B cell (primary cell): ENCODE results near the gene METRNL. TPM values are rescaled to one million over a fixed set of nuclear protein-coding genes. Genes with fewer than 3 reads are reported as not detected.

ENCODE experiments used
- ATAC-seq: fragments of 200-7000 bp; cut with Tn5 transposase; one replicate; pipeline ENCODE4 v1.10.0; 2021; ENCODE audit warnings: low read depth, mild to moderate bottlenecking, moderate number of reproducible peaks, moderate library complexity
- CTCF ChIA-PET: fragments of 350-600 bp; sonication (Branson Sonifier 250); formaldehyde crosslinking; loops from one replicate; lab custom pipeline; 2021; ENCODE audit warnings: antibody characterized with exemption, inconsistent platforms; lab: Charles Lee
- POLR2A ChIA-PET: fragments of 350-600 bp; sonication (Branson Sonifier 250); formaldehyde crosslinking; loops from one replicate; lab custom pipeline; 2021; ENCODE audit warnings: antibody characterized with exemption; lab: Charles Lee
- DNase-seq: peaks from one replicate; pipeline ENCODE4 v3.0.0; 2013
- H2AFZ ChIP-seq: 2 replicates; pipeline ENCODE4 v1.6.1; 2012; ENCODE audit warnings: mild to moderate bottlenecking, low read depth, low read length; ENCODE audit not compliant: insufficient read depth, poor library complexity, severe bottlenecking
- H3K27ac ChIP-seq, 2 donors: 1 replicate in 1 of 2; 2 replicates in 1 of 2; pipeline ENCODE4 v1.5.1; 2012 to 2013; ENCODE audit warnings: low read length in 2 of 2, mild to moderate bottlenecking in 2 of 2, moderate library complexity in 1 of 2
- H3K27me3 ChIP-seq, 4 experiments: fragments of 200-600 bp in 1 of 4; sonication (generic) in 1 of 4; replicated peaks in 1 of 4; 1 replicate in 2 of 4; 2 replicates in 2 of 4; pipeline versions ENCODE4 v1.6.1 to v1.7.0; 2013 to 2016; ENCODE audit warnings: low read length in 3 of 4, mild to moderate bottlenecking in 2 of 4, mixed read lengths in 1 of 4, moderate library complexity in 1 of 4; ENCODE audit not compliant: insufficient read depth in 4 of 4, control insufficient read depth in 3 of 4; ENCODE audit errors: control extremely low read depth in 1 of 4
- H3K36me3 ChIP-seq, 2 experiments: replicated peaks in 1 of 2; 1 replicate in 1 of 2; 2 replicates in 1 of 2; pipeline versions ENCODE4 v1.6.1 to v1.7.1; 2013; ENCODE audit warnings: low read length in 1 of 2; ENCODE audit not compliant: insufficient read depth in 2 of 2, control insufficient read depth in 1 of 2; ENCODE audit errors: control extremely low read depth in 1 of 2, extremely low read depth in 1 of 2
- H3K4me1 ChIP-seq, 2 donors: fragments of 200-600 bp in 1 of 2; sonication (generic) in 1 of 2; 1 replicate in 1 of 2; 2 replicates in 1 of 2; pipeline versions ENCODE4 v1.5.1 to v1.6.1; 2013 to 2017; ENCODE audit warnings: low read length in 2 of 2; ENCODE audit not compliant: control insufficient read depth in 2 of 2, insufficient read depth in 2 of 2
- H3K4me2 ChIP-seq: replicated peaks from 2 replicates; pipeline ENCODE3; 2012; ENCODE audit warnings: mild to moderate bottlenecking, low read depth, low read length; ENCODE audit not compliant: poor library complexity, severe bottlenecking
- H3K4me3 ChIP-seq, 5 experiments: fragments of 200-600 bp in 1 of 5; sonication (generic) in 1 of 5; 1 replicate in 3 of 5; 2 replicates in 2 of 5; pipeline versions ENCODE4 v1.5.1 to v1.7.0; 2011 to 2016; ENCODE audit warnings: low read length in 4 of 5, mild to moderate bottlenecking in 4 of 5, low read depth in 2 of 5, control low read depth in 1 of 5, moderate library complexity in 1 of 5; ENCODE audit not compliant: insufficient read depth in 1 of 5; ENCODE audit errors: control extremely low read depth in 1 of 5, extremely low read depth in 1 of 5
- H3K79me2 ChIP-seq: fragments of 200-600 bp; sonication (generic); one replicate; pipeline ENCODE4 v1.6.0; 2016; ENCODE audit warnings: low read length; ENCODE audit not compliant: control insufficient read depth, insufficient read depth
- H3K9ac ChIP-seq: fragments of 200-600 bp; sonication (generic); 2 replicates; pipeline ENCODE4 v1.6.1; 2017; ENCODE audit warnings: mild to moderate bottlenecking, low read length, moderate library complexity
- H3K9me3 ChIP-seq, 3 donors: one replicate each; pipeline versions ENCODE4 v1.6.1 to v1.7.1; 2013; ENCODE audit warnings: low read length in 2 of 3; ENCODE audit not compliant: control insufficient read depth in 2 of 3, insufficient read depth in 1 of 3; ENCODE audit errors: control extremely low read depth in 1 of 3
- H4K20me1 ChIP-seq: 2 replicates; pipeline ENCODE4 v1.6.0; 2012; ENCODE audit warnings: mild to moderate bottlenecking, low read length; ENCODE audit not compliant: insufficient read depth, control insufficient read depth, poor library complexity, severe bottlenecking
- H3K27ac Mint-ChIP-seq: one replicate; pipeline ENCODE4 v1.8.0; 2021; ENCODE audit warnings: mixed read lengths
- H3K27me3 Mint-ChIP-seq: one replicate; pipeline ENCODE4 v1.8.0; 2021; ENCODE audit warnings: mixed read lengths
- H3K4me1 Mint-ChIP-seq: one replicate; pipeline ENCODE4 v1.8.0; 2021; ENCODE audit warnings: mixed read lengths
- H3K4me3 Mint-ChIP-seq: one replicate; pipeline ENCODE4 v1.8.0; 2021; ENCODE audit warnings: mixed read lengths
- H3K9me3 Mint-ChIP-seq: one replicate; pipeline ENCODE4 v1.8.0; 2022; ENCODE audit warnings: mixed read lengths; ENCODE audit not compliant: insufficient read depth
- CTCF ChIP-seq: fragments of 200-600 bp; IDR thresholded peaks from one replicate; pipeline ENCODE4 v1.8.0; 2022; ENCODE audit warnings: antibody characterized with exemption, mild to moderate bottlenecking
- WGBS: methylation state at CpG from one replicate; pipeline ENCODE4 v1.1.5; 2013; ENCODE audit warnings: missing lambda C conversion rate; ENCODE audit not compliant: insufficient coverage; 5-methylcytosine and 5-hydroxymethylcytosine counted together
- intact Hi-C: fragments of 100-400 bp; cut with micrococcal nuclease; formaldehyde crosslinking; loops from one replicate; pipeline ENCODE4 v1.10.0; 2022
- polyA plus RNA-seq: library from polyadenylated mRNA; depleted of rRNA; stranded (reverse); fragments of >200 nt; gene quantifications from 2 replicates; pipeline ENCODE4 v1.2.3, GENCODE V29; 2012
- total RNA-seq, 2 donors: library from RNA; stranded (reverse); fragments of 120-200 nt in 1 of 2; gene quantifications; 1 replicate in 1 of 2; 2 replicates in 1 of 2; pipeline versions ENCODE4 v1.2.3 to v1.2.4, GENCODE V29; 2013 to 2022

The METRNL gene
- total and polyA plus RNA-seq, 2 donors (not counting 1 experiment from before 2014, with no cell fraction given), result 11.8 to 18.4 TPM

GRCh38 chr17:83091257-83092141 lies 12.1 kb downstream of the METRNL start:
- CTCF ChIA-PET, result interaction anchor here (1.0 kb wide), 1 partner anchor 309 kb away, joined by 3 read pairs; no protein-coding TSS in a partner anchor

More at GRCh38 chr17:83091257-83092141, 12.1 kb downstream of the METRNL start:
- TF ChIP-seq CTCF, result no peak
- Histone ChIP-seq H3K9ac (no peak overlapping the region), H2AFZ (no peak overlapping the region), H3K79me2 (peaks cover 3% of the 10 kb centered on the region), H4K20me1 (peaks cover 4% of the 10 kb centered on the region), H3K4me3 (no peak overlapping the region), H3K4me2 (no peak overlapping the region), H3K9me3 (peaks cover 0 to 3% (median 0%) of the 10 kb centered on the region in 3 donors), H3K27ac (no peak overlapping the region), H3K36me3 (no peaks in the 10 kb centered on the region), H3K4me1 (no peaks in the 10 kb centered on the region), H3K27me3 (no peaks in the 10 kb centered on the region)
- no peak overlapping the region for H3K4me3 Mint-ChIP-seq
- WGBS, result 95% methylated on average over 34 of the region's 35 CpGs
- no peak for ATAC-seq
- H3K9me3 Mint-ChIP-seq, result no peaks in the 10 kb centered on the region
- DNase-seq, result no peak
- H3K27ac Mint-ChIP-seq, result no peak overlapping the region
- intact Hi-C loops, result no loop called here
- no peaks in the 10 kb centered on the region for H3K27me3 Mint-ChIP-seq
- peaks cover 4% of the 10 kb centered on the region for H3K4me1 Mint-ChIP-seq
- POLR2A ChIA-PET, result no interaction called here
